Activated CD8-positive, alpha-beta memory T cell treated with anti-CD3 and anti-CD28 coated beads, Interleukin-2, amount 10 ng/mL, durations not matched to agents 7 days and 5 days (primary cell): ENCODE data around the gene RNF126. TPM values are rescaled to one million over a fixed set of nuclear protein-coding genes. Genes with fewer than 3 reads are reported as not detected.
"Not testable (repeated sequence)": the region's sequence is repeated elsewhere in the genome, so short reads cannot be mapped to it uniquely, and the experiment has no call there.

ENCODE experiments used
- ATAC-seq: fragments of 150-1000 bp; cut with Tn5 transposase; one replicate; pipeline ENCODE4 v1.10.0; 2021; ENCODE audit warnings: moderate library complexity
- CTCF ChIA-PET: fragments of 350-600 bp; sonication (Branson Sonifier 250); formaldehyde crosslinking; loops from one replicate; lab custom pipeline; 2021; ENCODE audit warnings: antibody characterized with exemption; lab: Charles Lee
- DNase-seq: peaks from one replicate; pipeline ENCODE4 v3.0.0-alpha.2; 2020
- H3K27ac Mint-ChIP-seq: one replicate; pipeline ENCODE4 v1.8.0; 2021; ENCODE audit warnings: mild to moderate bottlenecking, mixed read lengths
- H3K27me3 Mint-ChIP-seq: one replicate; pipeline ENCODE4 v1.8.0; 2021; ENCODE audit warnings: mixed read lengths
- H3K36me3 Mint-ChIP-seq: one replicate; pipeline ENCODE4 v1.8.0; 2021; ENCODE audit warnings: mild to moderate bottlenecking, mixed read lengths
- H3K4me1 Mint-ChIP-seq: one replicate; pipeline ENCODE4 v1.8.0; 2021; ENCODE audit warnings: mixed read lengths
- H3K4me3 Mint-ChIP-seq: one replicate; pipeline ENCODE4 v1.8.0; 2021; ENCODE audit warnings: mild to moderate bottlenecking, moderate library complexity, mixed read lengths
- H3K9me3 Mint-ChIP-seq: one replicate; pipeline ENCODE4 v1.8.0; 2022; ENCODE audit warnings: low read depth, mixed read lengths
- total RNA-seq, 2 experiments: library from RNA; stranded (reverse); gene quantifications; one replicate each; pipeline ENCODE4 v1.2.3, GENCODE V29; 2021

Gene RNF126
- total RNA-seq, 2 experiments from 2014 or later = 76.9 to 83.0 TPM

DNA sequence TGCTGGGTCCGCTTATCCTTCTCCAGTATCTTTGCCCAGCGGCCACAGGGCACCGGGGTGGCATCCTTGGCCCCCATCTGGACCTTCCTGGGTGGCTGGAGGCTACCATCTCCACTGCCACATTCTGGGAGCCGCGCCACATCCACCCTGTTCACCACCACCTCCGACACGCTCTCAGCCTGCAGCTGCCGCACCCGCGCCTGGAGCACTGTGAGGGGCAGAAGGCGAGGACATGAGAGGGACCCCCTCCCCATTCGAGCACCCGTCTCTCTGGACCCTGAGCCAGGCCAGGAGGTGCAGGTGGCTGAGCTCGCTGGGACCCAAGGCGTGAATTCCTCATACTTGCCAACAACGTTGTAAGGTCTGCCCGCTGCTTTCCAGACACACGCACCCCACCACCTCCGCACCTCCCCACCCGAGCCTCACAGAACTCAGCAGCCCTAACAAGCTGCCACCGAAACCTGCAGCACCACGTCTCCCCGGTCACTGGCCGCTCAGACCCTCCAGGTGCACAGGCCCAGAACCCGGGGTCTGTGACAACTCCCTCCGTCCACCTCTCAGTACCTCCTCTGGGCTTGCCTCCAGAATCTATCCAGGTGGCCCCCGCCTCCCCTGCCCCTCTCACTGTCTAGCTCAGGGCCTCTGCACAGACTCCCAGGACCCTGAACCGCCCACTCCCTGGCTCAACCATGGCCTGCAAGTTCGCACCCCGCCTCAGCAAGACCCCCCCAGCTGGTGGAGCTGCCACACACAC lies 32.9 kb downstream of the RNF126 start:
- Mint-ChIP-seq H3K27me3 (no peaks in the 10 kb centered on the region), H3K4me1 (peaks cover 21% of the 10 kb centered on the region), H3K4me3 (no peak overlapping the region), H3K27ac (no peak overlapping the region), H3K36me3 (peaks cover 14% of the 10 kb centered on the region), H3K9me3 (no peaks in the 10 kb centered on the region)
- ATAC-seq (no peak), DNase-seq (no peak)
- CTCF ChIA-PET = interaction anchor here (1.2 kb wide), 2 partner anchors 33 to 46 kb away, joined by 3 to 4 read pairs; no protein-coding TSS in a partner anchor

GRCh38 chr19:629515-629914 lies 33.5 kb downstream of the RNF126 start:
- H3K27ac Mint-ChIP-seq, CTCF ChIA-PET, H3K9me3 Mint-ChIP-seq, DNase-seq, H3K27me3 Mint-ChIP-seq, H3K4me3 Mint-ChIP-seq, ATAC-seq: not testable (repeated sequence)
- Mint-ChIP-seq H3K36me3 (peaks cover 14% of the 10 kb centered on the region), H3K4me1 (peaks cover 21% of the 10 kb centered on the region)

- DNase-seq (no peak), ATAC-seq (no peak)
- Mint-ChIP-seq H3K4me3 (no peak overlapping the region), H3K27ac (no peak overlapping the region), H3K4me1 (peaks cover 16% of the 10 kb centered on the region), H3K27me3 (no peaks in the 10 kb centered on the region), H3K9me3 (no peaks in the 10 kb centered on the region), H3K36me3 (peaks cover 14% of the 10 kb centered on the region)
- CTCF ChIA-PET = no interaction called here
Observed at GRCh38 chr19:628168-628567, 34.8 kb downstream of the RNF126 start.

DNA sequence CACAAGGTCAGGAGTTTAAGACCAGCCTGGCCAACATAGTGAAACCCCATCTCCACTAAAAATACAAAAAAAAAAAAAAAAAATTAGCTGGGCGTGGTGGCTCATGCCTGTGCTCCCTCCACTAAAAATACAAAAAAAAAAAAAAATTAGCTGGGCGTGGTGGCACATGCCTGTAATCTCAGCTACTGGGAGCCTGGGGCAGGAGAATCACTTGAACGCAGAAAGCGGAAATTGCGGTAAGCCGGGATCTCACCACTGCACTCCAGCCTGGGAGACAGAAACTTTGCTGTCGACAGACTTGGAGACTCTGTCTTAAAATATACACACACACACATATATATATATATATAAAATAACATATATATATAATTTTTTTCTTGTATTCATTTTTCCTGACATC lies 36.4 kb downstream of the RNF126 start:
- ATAC-seq, DNase-seq, H3K4me3 Mint-ChIP-seq, H3K4me1 Mint-ChIP-seq, H3K9me3 Mint-ChIP-seq, H3K27ac Mint-ChIP-seq, H3K27me3 Mint-ChIP-seq: not testable (repeated sequence)
- CTCF ChIA-PET = interaction anchor here (0.7 to 1.2 kb wide), 2 partner anchors 10 to 42 kb away, joined by 3 read pairs; no protein-coding TSS in a partner anchor
- peaks cover 13% of the 10 kb centered on the region for H3K36me3 Mint-ChIP-seq

DNA sequence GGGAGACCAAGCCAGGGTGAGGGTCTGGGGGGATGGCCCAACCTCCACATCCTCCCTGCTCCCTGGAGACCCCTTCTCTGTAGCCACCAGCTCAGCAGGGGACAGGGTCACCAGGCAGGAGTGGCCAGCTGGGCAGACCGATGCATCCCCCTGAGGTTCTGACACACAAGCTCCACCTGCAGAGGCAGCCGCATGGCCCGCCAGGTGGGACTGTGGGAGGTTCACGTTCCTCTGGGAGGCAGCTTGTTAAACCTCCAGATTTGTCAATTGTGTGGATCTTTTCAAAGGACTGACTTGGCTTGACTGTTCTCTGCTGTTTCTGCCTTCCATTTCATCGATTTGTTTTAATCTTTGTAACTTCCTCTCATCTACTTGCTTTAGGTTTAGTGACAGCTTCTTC lies 37.8 kb downstream of the RNF126 start:
- CTCF ChIA-PET = interaction anchor here (1.4 to 2.2 kb wide), 2 partner anchors 31 to 41 kb away, joined by 3 to 10 read pairs; no protein-coding TSS in a partner anchor
- DNase-seq = no peak
- H3K9me3 Mint-ChIP-seq = no peaks in the 10 kb centered on the region
- H3K4me1 Mint-ChIP-seq = peaks cover 5% of the 10 kb centered on the region
- no peak overlapping the region for H3K4me3 Mint-ChIP-seq
- H3K36me3 Mint-ChIP-seq = peaks cover 14% of the 10 kb centered on the region
- no peak overlapping the region for H3K27ac Mint-ChIP-seq
- ATAC-seq = no peak
- no peaks in the 10 kb centered on the region for H3K27me3 Mint-ChIP-seq

DNA sequence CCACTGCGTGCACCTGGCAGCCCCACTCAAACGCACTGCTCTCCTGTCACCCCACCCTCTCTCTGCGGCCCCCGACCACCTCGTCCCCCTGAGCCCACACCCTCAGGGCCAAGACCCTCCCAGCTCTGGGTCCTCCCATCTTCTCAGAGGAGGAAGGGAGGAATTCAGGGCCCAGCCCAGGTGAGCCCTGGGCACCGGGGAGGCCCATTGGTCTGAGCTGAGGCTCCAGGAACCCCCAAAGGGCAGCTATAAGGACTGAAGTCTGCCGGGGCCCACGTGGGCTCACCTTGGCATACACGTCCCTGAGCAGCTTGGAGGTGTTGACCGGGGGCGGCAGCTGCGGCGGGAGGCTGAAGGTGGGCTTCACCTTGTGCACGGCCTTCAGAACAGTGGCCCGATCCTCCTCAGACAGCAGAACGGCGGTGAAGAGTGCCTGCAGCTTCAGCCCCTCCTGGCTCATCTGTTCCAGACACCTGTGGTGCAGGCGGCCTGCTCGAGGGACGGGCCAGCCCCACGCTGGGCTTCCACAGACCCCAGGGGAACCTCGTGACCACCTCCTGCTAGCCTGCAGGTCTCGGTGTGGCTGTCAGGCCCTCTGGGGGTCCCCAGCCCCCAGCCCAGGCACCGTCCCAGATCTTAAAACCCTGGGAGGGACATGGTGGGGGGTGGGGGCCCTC lies 38.4 kb downstream of the RNF126 start:
- Mint-ChIP-seq H3K36me3 (peaks cover 18% of the 10 kb centered on the region), H3K27me3 (no peaks in the 10 kb centered on the region), H3K4me3 (no peak overlapping the region), H3K4me1 (peaks cover 3% of the 10 kb centered on the region), H3K9me3 (no peaks in the 10 kb centered on the region), H3K27ac (no peak overlapping the region)
- DNase-seq (no peak), ATAC-seq (no peak)
- CTCF ChIA-PET = interaction anchor here (1.4 to 2.2 kb wide), 2 partner anchors 31 to 40 kb away, joined by 3 to 10 read pairs; no protein-coding TSS in a partner anchor

DNA sequence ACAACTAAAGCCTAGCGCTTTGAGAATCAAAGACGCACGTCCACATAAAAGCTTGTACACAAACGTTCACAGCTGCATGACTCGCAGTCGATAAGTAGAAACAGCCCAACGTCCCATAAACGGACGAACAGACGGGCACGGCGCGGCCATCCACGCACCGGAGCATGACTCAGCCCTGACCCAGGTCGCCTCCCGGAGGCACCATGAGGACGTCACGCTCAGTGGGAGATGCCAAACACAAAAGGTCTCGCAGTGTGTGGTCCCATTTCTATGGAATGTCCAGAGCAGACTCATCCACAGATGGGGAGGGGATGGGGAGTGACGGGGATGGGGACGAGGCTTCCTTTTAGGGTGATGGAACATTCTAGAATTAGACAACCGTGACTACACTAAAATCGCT lies 39.0 kb downstream of the RNF126 start:
- CTCF ChIA-PET = interaction anchor here (1.4 to 2.2 kb wide), 2 partner anchors 32 to 40 kb away, joined by 3 to 10 read pairs; no protein-coding TSS in a partner anchor
- H3K27ac Mint-ChIP-seq = no peak overlapping the region
- no peak for ATAC-seq
- H3K4me1 Mint-ChIP-seq = peaks cover 2% of the 10 kb centered on the region
- no peak for DNase-seq
- H3K9me3 Mint-ChIP-seq = no peaks in the 10 kb centered on the region
- peaks cover 17% of the 10 kb centered on the region for H3K36me3 Mint-ChIP-seq
- H3K4me3 Mint-ChIP-seq = no peak overlapping the region
- no peaks in the 10 kb centered on the region for H3K27me3 Mint-ChIP-seq

DNA sequence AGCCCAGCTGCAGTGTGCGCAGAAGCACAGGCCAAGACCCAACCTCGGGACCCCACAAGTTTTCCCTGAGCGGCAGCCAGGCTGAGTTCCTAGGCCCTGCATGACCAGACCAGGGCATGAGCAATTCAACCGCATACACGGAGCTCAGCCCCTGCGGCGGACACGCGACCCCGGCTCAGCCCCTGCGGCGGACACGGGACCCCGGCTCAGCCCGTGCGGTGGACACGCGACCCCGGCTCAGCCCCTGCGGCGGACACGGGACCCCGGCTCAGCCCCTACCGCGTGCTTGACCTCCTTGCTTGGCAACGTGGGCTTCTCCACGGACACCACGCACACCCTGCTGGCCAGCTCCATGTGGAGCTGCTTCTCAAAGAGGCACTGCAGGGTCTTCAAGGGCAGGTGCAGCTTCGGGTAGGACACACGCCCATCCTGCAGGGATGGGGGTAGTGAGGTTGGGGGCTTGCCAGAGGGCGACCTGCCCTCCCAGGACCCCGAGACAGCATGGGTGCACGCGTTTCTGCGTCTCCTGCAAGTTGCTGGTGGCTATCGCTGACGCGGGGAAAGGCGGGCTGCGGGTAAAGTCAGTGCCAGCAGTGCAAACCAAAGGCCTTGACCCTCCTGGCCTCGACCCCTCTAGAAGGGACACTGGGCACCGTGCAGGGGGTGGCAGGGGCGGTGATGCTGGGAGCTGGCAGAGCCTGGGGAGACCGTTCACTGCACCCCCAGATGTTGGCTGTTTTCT lies 39.7 kb downstream of the RNF126 start:
- Mint-ChIP-seq H3K27me3 (no peaks in the 10 kb centered on the region), H3K27ac (no peak overlapping the region), H3K4me3 (no peak overlapping the region), H3K36me3 (peaks cover 16% of the 10 kb centered on the region), H3K4me1 (peaks cover 1% of the 10 kb centered on the region), H3K9me3 (no peaks in the 10 kb centered on the region)
- CTCF ChIA-PET = interaction anchor here (2.2 kb wide), 1 partner anchor 39 kb away, joined by 10 read pairs; no protein-coding TSS in a partner anchor
- no peak for ATAC-seq
- DNase-seq = no peak

GRCh38 chr19:622666-623065 lies 40.3 kb downstream of the RNF126 start:
- H3K9me3 Mint-ChIP-seq = no peaks in the 10 kb centered on the region
- H3K36me3 Mint-ChIP-seq = peaks cover 13% of the 10 kb centered on the region
- H3K27ac Mint-ChIP-seq = no peak overlapping the region
- ATAC-seq (no peak), DNase-seq (no peak)
- no peak overlapping the region for H3K4me3 Mint-ChIP-seq
- no peaks in the 10 kb centered on the region for H3K4me1 Mint-ChIP-seq
- CTCF ChIA-PET = no interaction called here
- no peaks in the 10 kb centered on the region for H3K27me3 Mint-ChIP-seq

GRCh38 chr19:621819-622218 lies 41.2 kb downstream of the RNF126 start:
- DNase-seq (no peak), ATAC-seq (no peak)
- CTCF ChIA-PET = no interaction called here
- Mint-ChIP-seq H3K27me3 (no peaks in the 10 kb centered on the region), H3K27ac (no peak overlapping the region), H3K4me1 (no peaks in the 10 kb centered on the region), H3K9me3 (no peaks in the 10 kb centered on the region), H3K4me3 (no peak overlapping the region), H3K36me3 (peaks cover 12% of the 10 kb centered on the region)

GRCh38 chr19:621191-621590 lies 41.8 kb downstream of the RNF126 start:
- DNase-seq, H3K4me3 Mint-ChIP-seq, ATAC-seq, H3K9me3 Mint-ChIP-seq, H3K4me1 Mint-ChIP-seq, CTCF ChIA-PET, H3K27ac Mint-ChIP-seq, H3K27me3 Mint-ChIP-seq: not testable (repeated sequence)
- H3K36me3 Mint-ChIP-seq = peaks cover 11% of the 10 kb centered on the region

GRCh38 chr19:620166-620862 lies 42.7 kb downstream of the RNF126 start:
- DNase-seq (no peak), ATAC-seq (no peak)
- no peak overlapping the region for H3K27ac Mint-ChIP-seq
- peaks cover 12% of the 10 kb centered on the region for H3K36me3 Mint-ChIP-seq
- H3K9me3 Mint-ChIP-seq = no peaks in the 10 kb centered on the region
- H3K4me3 Mint-ChIP-seq = no peak overlapping the region
- peaks cover 2% of the 10 kb centered on the region for H3K27me3 Mint-ChIP-seq
- H3K4me1 Mint-ChIP-seq = peaks cover 4% of the 10 kb centered on the region
- CTCF ChIA-PET = no interaction called here
